ENCODE results near the gene YIPF1.
"Not testable (repeated sequence)": the region's sequence is repeated elsewhere in the genome, so short reads cannot be mapped to it uniquely, and the experiment has no call there.

YIPF1 gene

DNA sequence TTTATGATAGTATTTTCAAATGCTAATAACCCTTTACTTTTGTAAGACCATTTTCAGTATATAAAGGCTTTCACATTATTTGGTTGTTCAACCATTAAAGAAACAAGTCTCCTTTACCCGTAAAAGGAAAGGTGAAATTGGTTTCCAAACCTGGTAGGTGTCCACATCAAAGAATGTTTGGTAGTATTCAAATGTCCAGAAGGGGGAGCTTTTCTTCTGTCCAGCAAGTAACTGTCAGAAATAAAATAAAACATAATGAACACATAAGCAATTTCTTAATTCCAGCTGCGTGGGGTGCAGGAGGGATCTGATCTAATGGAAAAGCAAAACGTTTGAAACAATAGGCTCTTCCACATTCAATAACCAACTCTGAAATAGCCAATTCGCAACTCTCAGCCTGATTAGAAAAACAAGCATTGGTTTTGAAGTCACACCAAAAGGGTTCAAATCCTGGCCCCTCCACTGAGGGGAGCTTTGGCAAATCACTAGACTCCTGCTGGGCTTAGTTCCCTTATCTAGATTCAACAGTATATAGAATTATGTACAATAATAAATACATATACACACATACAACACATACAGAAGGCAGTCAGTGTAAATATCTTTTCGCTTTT, 11.0 kb downstream of the YIPF1 start:
- Histone ChIP-seq H3K9me3 (ENCODE audit: insufficient read depth, low read length) (no peaks in the 10 kb centered on the region), H4K20me1 (ENCODE audit: insufficient read depth, low read length) (no peaks in the 10 kb centered on the region), H3K9ac (ENCODE audit: low read length) (no peak overlapping the region), H2AFZ (ENCODE audit: low read depth, low read length) (no peak overlapping the region), H3K4me3 (ENCODE audit: low read length) (no peak overlapping the region), H3K27me3 (ENCODE audit: low read depth, low read length) (no peaks in the 10 kb centered on the region), H3K36me3 (replicated peaks; ENCODE audit: low read depth, low read length) (no peaks in the 10 kb centered on the region), H3K27ac (ENCODE audit: low read length) (no peak overlapping the region), H3K4me2 (ENCODE audit: low read length) (no peak overlapping the region), H3K4me1 (ENCODE audit: low read length) (no peaks in the 10 kb centered on the region), H3K79me2 (ENCODE audit: low read length) (no peaks in the 10 kb centered on the region)
- TF ChIP-seq EZH2phosphoT487 (IDR thresholded peaks at IDR 0.05; ENCODE audit: low read depth): no peak
- TF ChIP-seq CTCF (IDR thresholded peaks at IDR 0.05; ENCODE audit: low read depth, low read length): peak; percentile 60

- H3K9ac ChIP-seq (ENCODE audit: low read length): not testable (repeated sequence)
These were observed 14.4 kb downstream of the YIPF1 start for GRCh38 chr1:53875150-53875549.

DNA sequence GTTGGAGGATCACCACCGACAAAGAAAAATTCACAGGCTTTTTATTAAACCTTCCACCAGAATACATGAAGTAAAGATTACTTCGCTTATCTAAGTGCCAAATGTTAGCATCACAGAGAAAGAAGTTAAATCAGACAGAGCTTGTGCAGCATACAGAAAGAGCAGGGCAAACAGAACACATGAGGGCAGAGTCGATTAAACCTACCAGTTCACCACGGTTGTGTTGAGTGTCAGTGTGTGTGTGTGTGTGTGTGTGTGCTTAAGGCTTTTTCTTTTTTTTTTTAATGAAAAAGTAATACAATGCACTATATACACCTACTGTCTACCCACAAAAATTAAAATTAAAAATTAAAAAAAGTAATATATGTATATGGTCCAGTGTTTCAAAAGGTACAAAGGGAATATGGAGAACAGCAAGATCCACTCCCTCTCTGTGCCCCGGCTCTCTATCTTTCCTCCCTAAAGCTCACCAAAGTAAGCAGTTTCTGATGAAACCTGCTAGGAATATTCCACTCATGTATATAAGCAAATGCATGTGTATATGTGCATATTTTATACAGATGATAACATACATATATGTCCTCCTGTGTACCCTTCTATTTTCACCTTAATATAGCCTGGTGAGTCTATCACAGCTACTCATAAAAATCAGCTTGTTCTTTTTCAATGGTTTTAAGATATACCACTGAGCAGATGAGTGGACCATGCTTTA, 17.7 kb downstream of the YIPF1 start:
- TF ChIP-seq CTCF (IDR thresholded peaks at IDR 0.05; ENCODE audit: low read depth, low read length): no peak
- TF ChIP-seq EZH2phosphoT487 (IDR thresholded peaks at IDR 0.05; ENCODE audit: low read depth): no peak
- Histone ChIP-seq H3K4me3 (ENCODE audit: low read length) (no peak overlapping the region), H3K4me1 (ENCODE audit: low read length) (peaks cover 13% of the 10 kb centered on the region), H3K9me3 (ENCODE audit: insufficient read depth, low read length) (no peaks in the 10 kb centered on the region), H3K79me2 (ENCODE audit: low read length) (no peaks in the 10 kb centered on the region), H3K27me3 (ENCODE audit: low read depth, low read length) (no peaks in the 10 kb centered on the region), H3K27ac (ENCODE audit: low read length) (no peak overlapping the region), H3K4me2 (ENCODE audit: low read length) (no peak overlapping the region), H3K36me3 (replicated peaks; ENCODE audit: low read depth, low read length) (no peaks in the 10 kb centered on the region), H4K20me1 (ENCODE audit: insufficient read depth, low read length) (no peaks in the 10 kb centered on the region), H2AFZ (ENCODE audit: low read depth, low read length) (no peak overlapping the region), H3K9ac (ENCODE audit: low read length) (no peak overlapping the region)

More at GRCh38 chr1:53875150-53875549, 14.4 kb downstream of the YIPF1 start:
- not testable (repeated sequence) for H3K27me3 ChIP-seq (ENCODE audit: low read depth, low read length); H2AFZ ChIP-seq (ENCODE audit: low read depth, low read length); H3K4me2 ChIP-seq (ENCODE audit: low read length); H3K36me3 ChIP-seq (replicated peaks; ENCODE audit: low read depth, low read length); H3K79me2 ChIP-seq (ENCODE audit: low read length); H3K4me3 ChIP-seq (ENCODE audit: low read length); H4K20me1 ChIP-seq (ENCODE audit: insufficient read depth, low read length); H3K4me1 ChIP-seq (ENCODE audit: low read length); H3K9me3 ChIP-seq (ENCODE audit: insufficient read depth, low read length); H3K27ac ChIP-seq (ENCODE audit: low read length)

GRCh38 chr1:53871221-53871620, 18.4 kb downstream of the YIPF1 start:
- H3K9ac ChIP-seq (ENCODE audit: low read length): no peak overlapping the region
- no peaks in the 10 kb centered on the region for H4K20me1 ChIP-seq (ENCODE audit: insufficient read depth, low read length)
- TF ChIP-seq EZH2phosphoT487 (IDR thresholded peaks at IDR 0.05; ENCODE audit: low read depth) (no peak), CTCF (IDR thresholded peaks at IDR 0.05; ENCODE audit: low read depth, low read length) (no peak)
- H3K27ac ChIP-seq (ENCODE audit: low read length): no peak overlapping the region
- no peak overlapping the region for H3K4me3 ChIP-seq (ENCODE audit: low read length)
- H2AFZ ChIP-seq (ENCODE audit: low read depth, low read length): no peak overlapping the region
- no peaks in the 10 kb centered on the region for H3K79me2 ChIP-seq (ENCODE audit: low read length)
- no peaks in the 10 kb centered on the region for H3K36me3 ChIP-seq (replicated peaks; ENCODE audit: low read depth, low read length)
- peaks cover 13% of the 10 kb centered on the region for H3K4me1 ChIP-seq (ENCODE audit: low read length)
- no peaks in the 10 kb centered on the region for H3K27me3 ChIP-seq (ENCODE audit: low read depth, low read length)
- H3K4me2 ChIP-seq (ENCODE audit: low read length): no peak overlapping the region
- H3K9me3 ChIP-seq (ENCODE audit: insufficient read depth, low read length): no peaks in the 10 kb centered on the region

All from OCI-LY3 (cell line).